ENCODE results near the gene PIGK. TPM values are rescaled to one million over a fixed set of nuclear protein-coding genes. Genes with fewer than 3 reads are reported as not detected.

Gene PIGK
- total RNA-seq, 1 donor from 2014 or later, result 17.4 TPM

DNA sequence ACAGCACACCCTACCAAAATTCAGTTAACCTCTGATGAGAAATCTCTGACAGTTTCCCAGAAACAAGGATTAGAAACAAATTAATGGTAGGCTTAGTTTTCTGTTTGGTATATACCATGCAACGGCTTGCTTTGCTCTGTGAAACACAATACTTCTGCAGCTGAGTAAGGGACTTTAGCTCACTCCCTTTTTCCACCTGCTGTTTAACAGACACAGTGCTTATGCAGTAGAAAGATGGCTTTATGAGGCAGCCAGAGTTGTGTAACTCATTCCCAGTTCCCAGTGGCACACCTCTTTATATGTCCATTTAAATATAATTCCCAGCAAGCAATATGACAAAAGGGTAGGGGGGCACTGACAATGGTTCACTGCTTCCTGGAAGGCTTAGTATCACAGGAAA is 124.0 kb downstream of the PIGK start:
- no peaks in the 10 kb centered on the region for H3K27me3 ChIP-seq (ENCODE audit: control insufficient read depth, insufficient read depth, low read length)
- TF ChIP-seq, protein P1, sequence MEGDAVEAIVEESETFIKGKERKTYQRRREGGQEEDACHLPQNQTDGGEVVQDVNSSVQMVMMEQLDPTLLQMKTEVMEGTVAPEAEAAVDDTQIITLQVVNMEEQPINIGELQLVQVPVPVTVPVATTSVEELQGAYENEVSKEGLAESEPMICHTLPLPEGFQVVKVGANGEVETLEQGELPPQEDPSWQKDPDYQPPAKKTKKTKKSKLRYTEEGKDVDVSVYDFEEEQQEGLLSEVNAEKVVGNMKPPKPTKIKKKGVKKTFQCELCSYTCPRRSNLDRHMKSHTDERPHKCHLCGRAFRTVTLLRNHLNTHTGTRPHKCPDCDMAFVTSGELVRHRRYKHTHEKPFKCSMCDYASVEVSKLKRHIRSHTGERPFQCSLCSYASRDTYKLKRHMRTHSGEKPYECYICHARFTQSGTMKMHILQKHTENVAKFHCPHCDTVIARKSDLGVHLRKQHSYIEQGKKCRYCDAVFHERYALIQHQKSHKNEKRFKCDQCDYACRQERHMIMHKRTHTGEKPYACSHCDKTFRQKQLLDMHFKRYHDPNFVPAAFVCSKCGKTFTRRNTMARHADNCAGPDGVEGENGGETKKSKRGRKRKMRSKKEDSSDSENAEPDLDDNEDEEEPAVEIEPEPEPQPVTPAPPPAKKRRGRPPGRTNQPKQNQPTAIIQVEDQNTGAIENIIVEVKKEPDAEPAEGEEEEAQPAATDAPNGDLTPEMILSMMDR (IDR thresholded peaks at IDR 0.05; ENCODE audit: insufficient read depth, low read length, severe bottlenecking), result no peak
- no peak for FAIRE-seq
- DNase-seq (ENCODE audit: low read depth), result no peak
- H3K4me3 ChIP-seq (ENCODE audit: low read depth, low read length), result no peak overlapping the region
- no peaks in the 10 kb centered on the region for H3K36me3 ChIP-seq (ENCODE audit: control insufficient read depth, insufficient read depth, low read length)

DNA sequence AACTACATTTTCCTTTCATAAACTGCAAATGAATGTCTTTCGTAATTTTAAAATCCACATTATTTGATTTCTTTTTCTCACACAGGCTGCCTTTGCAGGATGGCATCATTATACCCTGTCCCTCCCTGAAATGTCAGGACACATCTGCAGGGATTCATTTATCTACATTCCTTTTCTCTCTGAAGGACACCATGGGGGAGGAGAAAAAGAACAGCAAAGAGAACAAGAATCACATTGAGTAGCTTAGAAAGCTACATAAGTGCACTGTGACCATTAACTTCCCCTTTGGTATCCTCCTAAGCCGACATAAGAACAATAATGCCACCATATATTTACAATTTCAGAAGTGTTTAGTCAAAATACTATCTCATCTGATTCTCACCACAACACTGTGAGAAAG is 129.5 kb downstream of the PIGK start:
- Histone ChIP-seq H3K36me3 (ENCODE audit: control insufficient read depth, insufficient read depth, low read length) (no peaks in the 10 kb centered on the region), H3K4me3 (ENCODE audit: low read depth, low read length) (no peak overlapping the region), H3K27me3 (ENCODE audit: control insufficient read depth, insufficient read depth, low read length) (no peaks in the 10 kb centered on the region)
- FAIRE-seq (no peak), DNase-seq (ENCODE audit: low read depth) (no peak)
- TF ChIP-seq, protein P1 (IDR thresholded peaks at IDR 0.05; ENCODE audit: insufficient read depth, low read length, severe bottlenecking), result no peak

DNA sequence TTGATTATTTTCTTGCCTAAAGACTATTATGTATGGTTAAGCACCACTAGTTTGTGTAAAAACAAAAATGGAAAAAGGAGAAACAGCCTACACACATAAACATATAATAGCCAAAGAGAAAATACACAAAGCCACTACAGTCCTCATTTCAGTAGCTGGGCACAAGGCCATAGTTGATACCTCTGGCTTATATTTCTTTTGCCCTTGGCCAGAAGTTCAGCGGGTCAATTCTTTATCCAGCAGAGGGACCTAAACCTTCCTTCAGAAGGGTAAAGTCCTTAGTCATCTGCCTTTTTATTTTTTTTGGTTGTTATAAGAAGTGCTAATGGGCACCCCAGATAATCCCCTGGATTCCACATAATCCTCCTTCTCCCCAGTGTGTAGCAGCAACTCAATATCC is 134.1 kb downstream of the PIGK start:
- no peak for FAIRE-seq
- Histone ChIP-seq H3K27me3 (ENCODE audit: control insufficient read depth, insufficient read depth, low read length) (peaks cover 2% of the 10 kb centered on the region), H3K4me3 (ENCODE audit: low read depth, low read length) (no peak overlapping the region), H3K36me3 (ENCODE audit: control insufficient read depth, insufficient read depth, low read length) (no peaks in the 10 kb centered on the region)
- TF ChIP-seq, protein P1 (IDR thresholded peaks at IDR 0.05; ENCODE audit: insufficient read depth, low read length, severe bottlenecking), result no peak
- DNase-seq (ENCODE audit: low read depth), result no peak

DNA sequence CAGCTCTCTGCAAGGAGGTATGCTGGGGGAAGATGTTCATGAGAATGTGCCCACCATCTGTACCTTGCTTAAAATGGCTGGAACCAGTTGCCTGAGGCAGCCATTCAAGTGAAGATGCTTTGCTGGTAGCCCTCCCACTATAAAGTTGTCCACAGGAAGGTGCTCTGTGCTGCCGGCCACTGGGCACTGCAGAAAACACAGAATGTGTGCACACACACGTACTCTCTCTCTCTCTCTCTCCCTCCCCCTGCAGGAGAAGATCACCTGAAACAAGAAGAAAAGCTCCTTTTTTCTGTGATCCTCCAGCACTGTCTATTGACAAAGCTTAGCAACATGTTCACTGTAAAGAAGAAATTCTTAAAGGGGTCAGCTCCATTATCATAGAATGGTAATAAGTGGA is 134.8 kb downstream of the PIGK start:
- Histone ChIP-seq H3K4me3 (ENCODE audit: low read depth, low read length) (no peak overlapping the region), H3K27me3 (ENCODE audit: control insufficient read depth, insufficient read depth, low read length) (peaks cover 2% of the 10 kb centered on the region), H3K36me3 (ENCODE audit: control insufficient read depth, insufficient read depth, low read length) (no peaks in the 10 kb centered on the region)
- DNase-seq (ENCODE audit: low read depth) (no peak), FAIRE-seq (no peak)
- TF ChIP-seq, protein P1 (IDR thresholded peaks at IDR 0.05; ENCODE audit: insufficient read depth, low read length, severe bottlenecking), result no peak

DNA sequence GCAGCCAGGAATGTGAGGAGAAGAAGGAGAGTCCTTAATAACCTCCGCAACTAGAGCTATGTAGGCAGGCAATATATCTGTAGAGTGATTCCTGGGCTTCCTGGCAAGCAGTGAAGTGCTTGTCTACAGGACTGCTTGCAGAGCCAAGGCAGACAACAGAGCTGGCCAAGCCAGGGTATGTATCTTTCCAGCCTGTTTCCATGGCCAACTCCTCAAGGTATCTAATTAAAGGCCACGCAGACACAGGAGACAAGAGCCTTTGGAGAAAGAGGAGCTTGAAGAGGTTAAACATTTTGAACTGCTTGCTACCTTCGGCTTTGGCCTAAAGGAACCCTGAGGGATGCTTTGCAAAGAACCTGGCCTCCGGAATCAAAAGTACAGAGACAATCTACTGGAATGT is 137.4 kb downstream of the PIGK start:
- FAIRE-seq (no peak), DNase-seq (ENCODE audit: low read depth) (no peak)
- Histone ChIP-seq H3K36me3 (ENCODE audit: control insufficient read depth, insufficient read depth, low read length) (no peaks in the 10 kb centered on the region), H3K27me3 (ENCODE audit: control insufficient read depth, insufficient read depth, low read length) (peaks cover 2% of the 10 kb centered on the region), H3K4me3 (ENCODE audit: low read depth, low read length) (no peak overlapping the region)
- TF ChIP-seq, protein P1 (IDR thresholded peaks at IDR 0.05; ENCODE audit: insufficient read depth, low read length, severe bottlenecking), result no peak

DNA sequence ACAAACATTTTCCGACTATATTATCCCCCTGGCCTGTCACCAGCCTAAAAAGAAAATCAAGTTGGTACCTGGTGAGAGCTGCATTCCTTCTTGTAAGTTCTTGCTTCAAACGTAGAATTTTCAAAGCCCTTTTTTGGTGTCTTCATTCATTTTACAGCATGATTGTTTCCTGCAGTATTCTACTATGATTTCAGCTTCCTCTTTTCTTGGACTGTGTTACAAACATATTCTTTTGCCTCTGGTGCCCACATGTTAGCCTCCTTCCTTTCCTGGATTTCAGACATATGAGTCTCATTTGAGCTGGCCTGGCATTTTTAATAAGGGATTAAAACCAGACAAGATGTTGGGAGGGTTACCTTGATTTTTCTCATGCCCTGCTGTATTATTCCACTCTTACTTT is 142.5 kb downstream of the PIGK start:
- H3K36me3 ChIP-seq (ENCODE audit: control insufficient read depth, insufficient read depth, low read length), result no peaks in the 10 kb centered on the region
- H3K4me3 ChIP-seq (ENCODE audit: low read depth, low read length), result no peak overlapping the region
- TF ChIP-seq, protein P1 (IDR thresholded peaks at IDR 0.05; ENCODE audit: insufficient read depth, low read length, severe bottlenecking), result no peak
- FAIRE-seq (no peak), DNase-seq (ENCODE audit: low read depth) (no peak)
- H3K27me3 ChIP-seq (ENCODE audit: control insufficient read depth, insufficient read depth, low read length), result peaks cover 1% of the 10 kb centered on the region

All from bronchial epithelial cell (primary cell).